ENCODE measurements around the gene THG1L. TPM values are rescaled to one million over a fixed set of nuclear protein-coding genes. Genes with fewer than 3 reads are reported as not detected.

Gene THG1L
- total RNA-seq, 1 donor from 2014 or later = 6.4 TPM

GRCh38 chr5:157748760-157749461 lies 17.7 kb downstream of the THG1L start:
- DNase-seq (ENCODE audit: low spot score) = no peak
- Mint-ChIP-seq H3K36me3 (ENCODE audit: low read depth, unreplicated experiment) (peaks cover 3% of the 10 kb centered on the region), H3K4me3 (ENCODE audit: unreplicated experiment) (no peak overlapping the region), H3K27me3 (ENCODE audit: unreplicated experiment) (peaks cover 5% of the 10 kb centered on the region), H3K4me1 (ENCODE audit: unreplicated experiment) (peaks cover 12% of the 10 kb centered on the region), H3K27ac (ENCODE audit: unreplicated experiment) (no peak overlapping the region), H3K9me3 (ENCODE audit: unreplicated experiment) (no peaks in the 10 kb centered on the region)
- no peak for TF ChIP-seq CTCF (IDR thresholded peaks at IDR 0.05; ENCODE audit: unreplicated experiment)

GRCh38 chr5:157749462-157749799 lies 18.2 kb downstream of the THG1L start:
- Mint-ChIP-seq H3K36me3 (ENCODE audit: low read depth, unreplicated experiment) (peaks cover 3% of the 10 kb centered on the region), H3K4me1 (ENCODE audit: unreplicated experiment) (peaks cover 9% of the 10 kb centered on the region), H3K27me3 (ENCODE audit: unreplicated experiment) (peaks cover 2% of the 10 kb centered on the region), H3K4me3 (ENCODE audit: unreplicated experiment) (no peak overlapping the region), H3K9me3 (ENCODE audit: unreplicated experiment) (no peaks in the 10 kb centered on the region), H3K27ac (ENCODE audit: unreplicated experiment) (no peak overlapping the region)
- DNase-seq (ENCODE audit: low spot score) = no peak
- TF ChIP-seq CTCF (IDR thresholded peaks at IDR 0.05; ENCODE audit: unreplicated experiment) = no peak

- DNase-seq (ENCODE audit: low spot score) = no peak
- no peaks in the 10 kb centered on the region for H3K9me3 Mint-ChIP-seq (ENCODE audit: unreplicated experiment)
- H3K27me3 Mint-ChIP-seq (ENCODE audit: unreplicated experiment) = no peaks in the 10 kb centered on the region
- H3K36me3 Mint-ChIP-seq (ENCODE audit: low read depth, unreplicated experiment) = peaks cover 3% of the 10 kb centered on the region
- H3K4me3 Mint-ChIP-seq (ENCODE audit: unreplicated experiment) = no peak overlapping the region
- no peak overlapping the region for H3K27ac Mint-ChIP-seq (ENCODE audit: unreplicated experiment)
- no peak for TF ChIP-seq CTCF (IDR thresholded peaks at IDR 0.05; ENCODE audit: unreplicated experiment)
- peaks cover under 1% of the 10 kb centered on the region for H3K4me1 Mint-ChIP-seq (ENCODE audit: unreplicated experiment)
These were observed 19.1 kb downstream of the THG1L start for GRCh38 chr5:157750320-157750719.

GRCh38 chr5:157756122-157756521 lies 24.9 kb downstream of the THG1L start:
- Mint-ChIP-seq H3K4me3 (ENCODE audit: unreplicated experiment) (no peak overlapping the region), H3K27ac (ENCODE audit: unreplicated experiment) (no peak overlapping the region), H3K4me1 (ENCODE audit: unreplicated experiment) (no peaks in the 10 kb centered on the region), H3K27me3 (ENCODE audit: unreplicated experiment) (no peaks in the 10 kb centered on the region), H3K9me3 (ENCODE audit: unreplicated experiment) (no peaks in the 10 kb centered on the region), H3K36me3 (ENCODE audit: low read depth, unreplicated experiment) (peaks cover 17% of the 10 kb centered on the region)
- no peak for TF ChIP-seq CTCF (IDR thresholded peaks at IDR 0.05; ENCODE audit: unreplicated experiment)
- no peak for DNase-seq (ENCODE audit: low spot score)

GRCh38 chr5:157758706-157759105 lies 27.5 kb downstream of the THG1L start:
- H3K9me3 Mint-ChIP-seq (ENCODE audit: unreplicated experiment) = no peaks in the 10 kb centered on the region
- no peaks in the 10 kb centered on the region for H3K4me1 Mint-ChIP-seq (ENCODE audit: unreplicated experiment)

More at GRCh38 chr5:157758706-157759105, 27.5 kb downstream of the THG1L start:
- Mint-ChIP-seq H3K36me3 (ENCODE audit: low read depth, unreplicated experiment) (peaks cover 14% of the 10 kb centered on the region), H3K27ac (ENCODE audit: unreplicated experiment) (no peak overlapping the region), H3K4me3 (ENCODE audit: unreplicated experiment) (no peak overlapping the region), H3K27me3 (ENCODE audit: unreplicated experiment) (no peaks in the 10 kb centered on the region)
- TF ChIP-seq CTCF (IDR thresholded peaks at IDR 0.05; ENCODE audit: unreplicated experiment) = no peak
- DNase-seq (ENCODE audit: low spot score) = no peak
